Prostate gland (tissue), 2 donors: ENCODE results near the gene ZNF160. TPM values are rescaled to one million over a fixed set of nuclear protein-coding genes. Genes with fewer than 3 reads are reported as not detected.

Source experiments
- DNase-seq: peaks from one replicate; pipeline ENCODE4 v3.0.0-alpha.2; 2019; ENCODE audit warnings: low spot score
- H3K27ac ChIP-seq, 2 donors: fragments of 200-600 bp; sonication (generic); 2 replicates each; pipeline ENCODE4 v1.5.1; 2017 to 2019
- H3K27me3 ChIP-seq: fragments of 200-600 bp; sonication (generic); replicated peaks from 2 replicates; pipeline ENCODE4 v1.5.1; 2019; ENCODE audit not compliant: insufficient read depth
- H3K36me3 ChIP-seq, 2 donors: fragments of 200-600 bp; sonication (generic); 1 replicate in 1 of 2; 2 replicates in 1 of 2; pipeline versions ENCODE4 v1.5.1 to v1.8.1; 2017 to 2019
- H3K4me1 ChIP-seq: fragments of 200-600 bp; sonication (generic); replicated peaks from 2 replicates; pipeline ENCODE4 v1.5.1; 2019
- H3K4me3 ChIP-seq, 2 donors: fragments of 200-600 bp; sonication (generic); 2 replicates each; pipeline ENCODE4 v1.5.1; 2017 to 2019
- H3K9me3 ChIP-seq: fragments of 200-600 bp; sonication (generic); 2 replicates; pipeline ENCODE4 v1.5.1; 2017
- CTCF ChIP-seq, 4 experiments: fragments of 200-600 bp in 2 of 4; fragments of 450-650 bp in 2 of 4; sonication (generic) in 2 of 4; IDR thresholded peaks; 1 replicate in 3 of 4; 2 replicates in 1 of 4; pipeline ENCODE4 v1.5.1; 2016 to 2019; ENCODE audit warnings: antibody characterized with exemption in 4 of 4, mild to moderate bottlenecking in 2 of 4, moderate library complexity in 2 of 4
- POLR2A ChIP-seq: fragments of 450-650 bp; IDR thresholded peaks from one replicate; pipeline ENCODE4 v1.6.1; 2016; ENCODE audit warnings: antibody characterized with exemption, mild to moderate bottlenecking
- POLR2AphosphoS5 ChIP-seq: sonication (generic); formaldehyde crosslinking; IDR thresholded peaks from one replicate; pipeline ENCODE4 v1.6.1; 2017; ENCODE audit warnings: antibody characterized with exemption
- WGBS: methylation state at CpG from one replicate; pipeline ENCODE4 v1.1.5; 2018; 5-methylcytosine and 5-hydroxymethylcytosine counted together
- intact Hi-C: fragments of 100-400 bp; cut with DNase I; formaldehyde crosslinking; loops from one replicate; pipeline ENCODE4 v1.14.2; 2022
- total RNA-seq, 2 donors: library from RNA; depleted of rRNA; stranded (reverse); fragments of >200 nt; gene quantifications; one replicate each; pipeline ENCODE4 v1.1.0, GENCODE V29; 2016

The ZNF160 gene
- total RNA-seq, 2 donors from 2014 or later: 26.0 to 93.4 TPM

GRCh38 chr19:53091413-53092254, 11.6 kb downstream of the ZNF160 start:
- intact Hi-C loops: no loop called here
- H3K4me3 ChIP-seq: no peak overlapping the region
- H3K27me3 ChIP-seq: no peaks in the 10 kb centered on the region
- H3K4me1 ChIP-seq: no peaks in the 10 kb centered on the region
- 85% methylated on average over 19 of the region's 19 CpGs for WGBS
- peaks cover 5 to 7% of the 10 kb centered on the region in 2 donors for H3K36me3 ChIP-seq
- H3K27ac ChIP-seq: no peak overlapping the region
- TF ChIP-seq CTCF (IDR thresholded peaks at IDR 0.05) (no peak), POLR2AphosphoS5 (no peak), POLR2A (no peak)
- DNase-seq: no peak
- no peaks in the 10 kb centered on the region for H3K9me3 ChIP-seq

DNA sequence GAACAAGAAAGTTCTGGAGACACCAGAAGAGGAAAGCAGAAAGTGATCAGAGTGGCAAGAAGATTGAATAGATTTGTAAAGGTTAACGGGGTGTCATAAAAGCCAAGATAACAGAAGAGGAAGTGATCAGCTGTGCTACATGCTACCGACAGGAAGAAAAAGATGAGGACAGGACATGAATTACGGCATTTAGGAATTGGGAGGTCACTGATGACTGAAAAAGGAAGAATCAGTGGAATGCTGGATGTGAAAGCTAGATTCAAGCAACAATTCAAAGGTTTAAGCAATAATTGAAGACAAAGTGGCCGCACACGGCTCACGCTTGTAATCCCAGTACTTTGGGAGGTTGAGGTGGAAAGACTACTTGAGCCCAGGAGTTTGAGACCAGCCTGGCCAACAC, 15.1 kb downstream of the ZNF160 start:
- 85% methylated on average over 6 of the region's 6 CpGs for WGBS
- H3K9me3 ChIP-seq: no peaks in the 10 kb centered on the region
- H3K4me1 ChIP-seq: no peaks in the 10 kb centered on the region
- TF ChIP-seq POLR2A (no peak), POLR2AphosphoS5 (no peak), CTCF (IDR thresholded peaks at IDR 0.05) (no peak)
- intact Hi-C loops: no loop called here
- no peaks in the 10 kb centered on the region for H3K27me3 ChIP-seq
- H3K27ac ChIP-seq: no peak overlapping the region
- H3K4me3 ChIP-seq: no peak overlapping the region
- DNase-seq: no peak
- peaks cover 5 to 12% of the 10 kb centered on the region in 2 donors for H3K36me3 ChIP-seq

GRCh38 chr19:53086949-53087348, 16.3 kb downstream of the ZNF160 start:
- intact Hi-C loops: no loop called here
- Histone ChIP-seq H3K27ac (no peak overlapping the region), H3K9me3 (no peaks in the 10 kb centered on the region), H3K4me3 (no peak overlapping the region), H3K4me1 (no peaks in the 10 kb centered on the region), H3K27me3 (no peaks in the 10 kb centered on the region), H3K36me3 (peaks cover 5 to 12% of the 10 kb centered on the region in 2 donors)
- DNase-seq: no peak
- WGBS: 59% methylated on average over 5 of the region's 5 CpGs
- TF ChIP-seq POLR2AphosphoS5 (peak; percentile 26), CTCF (IDR thresholded peaks at IDR 0.05) (no peak), POLR2A (no peak)

DNA sequence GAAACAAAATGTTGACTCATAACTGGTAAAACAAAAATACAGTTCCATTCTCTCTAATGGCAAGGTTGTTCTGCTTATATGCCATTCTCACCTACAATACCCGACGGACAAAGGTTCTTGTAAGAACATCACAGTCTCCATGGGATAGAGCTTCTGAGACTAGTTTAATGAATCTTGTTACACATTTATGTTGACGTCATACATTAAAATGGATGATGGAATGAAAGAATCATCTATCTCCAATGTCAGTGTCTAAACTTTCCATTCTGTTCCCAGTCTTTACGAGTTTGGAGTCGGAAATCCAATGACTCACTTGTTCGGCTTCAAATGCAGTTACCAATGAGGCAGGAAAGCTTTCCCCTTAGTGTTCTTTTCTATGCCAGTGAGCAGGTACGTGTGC, 17.7 kb downstream of the ZNF160 start:
- no peaks in the 10 kb centered on the region for H3K27me3 ChIP-seq
- intact Hi-C loops: no loop called here
- TF ChIP-seq POLR2AphosphoS5: no peak
- no peak for TF ChIP-seq POLR2A
- TF ChIP-seq CTCF (IDR thresholded peaks at IDR 0.05): no peak
- no peaks in the 10 kb centered on the region for H3K9me3 ChIP-seq
- no peak overlapping the region for H3K4me3 ChIP-seq
- H3K36me3 ChIP-seq: peaks cover 3 to 8% of the 10 kb centered on the region in 2 donors
- H3K4me1 ChIP-seq: no peaks in the 10 kb centered on the region
- WGBS: 94% methylated on average over 7 of the region's 7 CpGs
- DNase-seq: no peak
- H3K27ac ChIP-seq: no peak overlapping the region

DNA sequence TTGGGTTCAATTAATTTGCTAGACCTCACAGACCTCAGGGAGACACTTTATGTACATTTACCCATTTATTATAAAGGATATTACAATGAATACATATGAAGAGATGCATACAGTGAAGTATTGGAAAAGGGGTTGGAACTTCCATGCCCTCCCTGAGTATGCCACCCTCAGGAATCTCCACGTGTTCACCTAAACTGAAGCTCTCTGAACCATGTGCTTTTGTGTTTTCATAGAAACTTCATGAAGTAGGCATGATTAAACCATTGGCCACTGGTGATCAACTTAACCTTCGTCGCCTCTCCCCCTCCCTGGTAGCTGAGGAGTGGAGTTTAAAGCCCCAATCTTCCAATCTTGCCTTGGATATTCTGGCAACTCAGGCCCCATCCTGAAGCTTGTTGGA, 20.3 kb downstream of the ZNF160 start:
- H3K9me3 ChIP-seq: no peaks in the 10 kb centered on the region
- TF ChIP-seq POLR2A: no peak
- no peak overlapping the region for H3K27ac ChIP-seq
- no peak overlapping the region for H3K4me3 ChIP-seq
- DNase-seq: no peak
- no peaks in the 10 kb centered on the region for H3K4me1 ChIP-seq
- peaks cover 0 to 6% of the 10 kb centered on the region in 2 donors for H3K36me3 ChIP-seq
- no peaks in the 10 kb centered on the region for H3K27me3 ChIP-seq
- WGBS: 93% methylated on average over 3 of the region's 3 CpGs
- intact Hi-C loops: no loop called here
